HUDEP-2 (cell line): ENCODE measurements around the gene DAB1.
"Not testable (repeated sequence)": the region's sequence is repeated elsewhere in the genome, so short reads cannot be mapped to it uniquely, and the experiment has no call there.

ENCODE experiments used
- DNase-seq, 76 experiments: peaks; one replicate each; lab custom pipeline; 2025; ENCODE audit not compliant: unreplicated experiment in 76 of 76; lab: John Stamatoyannopoulos, UW

DAB1 gene

GRCh38 chr1:57363643-57364042 lies 60.2 kb downstream of the DAB1 start:
- no peak for DNase-seq

GRCh38 chr1:57363165-57363564 lies 60.7 kb downstream of the DAB1 start:
- DNase-seq = no peak

- DNase-seq = no peak
Observed at GRCh38 chr1:57362480-57362879, 61.4 kb downstream of the DAB1 start.

- DNase-seq = no peak
Observed at GRCh38 chr1:57361516-57361915, 62.3 kb downstream of the DAB1 start.

GRCh38 chr1:57360846-57361407 lies 62.9 kb downstream of the DAB1 start:
- no peak for DNase-seq

GRCh38 chr1:57357462-57357861 lies 66.4 kb downstream of the DAB1 start:
- DNase-seq = no peak

- DNase-seq = no peak
Observed at GRCh38 chr1:57353654-57354053, 70.2 kb downstream of the DAB1 start.

GRCh38 chr1:57350610-57351009 lies 73.2 kb downstream of the DAB1 start:
- DNase-seq = no peak

- DNase-seq = no peak
Observed at GRCh38 chr1:57348921-57349320, 74.9 kb downstream of the DAB1 start.

GRCh38 chr1:57345916-57346315 lies 77.9 kb downstream of the DAB1 start:
- no peak for DNase-seq

GRCh38 chr1:57344265-57344664 lies 79.6 kb downstream of the DAB1 start:
- no peak for DNase-seq

GRCh38 chr1:57343298-57343915 lies 80.5 kb downstream of the DAB1 start:
- DNase-seq = not testable (repeated sequence)

- no peak for DNase-seq
Observed at GRCh38 chr1:57341721-57342120, 82.1 kb downstream of the DAB1 start.

GRCh38 chr1:57340334-57341070 lies 83.4 kb downstream of the DAB1 start:
- no peak for DNase-seq

- no peak for DNase-seq
Observed at GRCh38 chr1:57337623-57338022, 86.2 kb downstream of the DAB1 start.

- no peak for DNase-seq
Observed at GRCh38 chr1:57336793-57337192, 87.1 kb downstream of the DAB1 start.

GRCh38 chr1:57331620-57332019 lies 92.2 kb downstream of the DAB1 start:
- DNase-seq = no peak

GRCh38 chr1:57329937-57330336 lies 93.9 kb downstream of the DAB1 start:
- DNase-seq = no peak

- DNase-seq = no peak
Observed at GRCh38 chr1:57329001-57329527, 94.8 kb downstream of the DAB1 start.

- no peak for DNase-seq
Observed at GRCh38 chr1:57327946-57328345, 95.9 kb downstream of the DAB1 start.

- no peak for DNase-seq
Observed at GRCh38 chr1:57327336-57327735, 96.5 kb downstream of the DAB1 start.

- DNase-seq = no peak
Observed at GRCh38 chr1:57325536-57325935, 98.3 kb downstream of the DAB1 start.
